Sigmoid colon (tissue), 4 donors: Measurements from ENCODE around the gene DLGAP4.

Experiments
- EP300 ChIP-seq, 4 donors: sonication (generic); formaldehyde crosslinking; IDR thresholded peaks; one replicate each; pipeline ENCODE4 v1.6.1; 2017; ENCODE audit warnings: antibody characterized with exemption in 4 of 4
- POLR2A ChIP-seq, 2 donors: fragments of 450-650 bp; IDR thresholded peaks; one replicate each; pipeline ENCODE4 v1.6.1; 2016; ENCODE audit warnings: antibody characterized with exemption in 2 of 2, mild to moderate bottlenecking in 2 of 2, moderate library complexity in 2 of 2
- POLR2AphosphoS5 ChIP-seq, 4 donors: sonication (generic); formaldehyde crosslinking; IDR thresholded peaks; one replicate each; pipeline ENCODE4 v1.6.1; 2017; ENCODE audit warnings: antibody characterized with exemption in 4 of 4
- TF ChIP-seq, protein P1 (sequence below), 4 experiments: fragments of 450-650 bp in 3 of 4; fragments of 200-600 bp in 1 of 4; IDR thresholded peaks; one replicate each; pipeline ENCODE4 v1.5.1; 2016 to 2019; ENCODE audit warnings: antibody characterized with exemption in 4 of 4, mild to moderate bottlenecking in 3 of 4, moderate library complexity in 2 of 4

DNA sequence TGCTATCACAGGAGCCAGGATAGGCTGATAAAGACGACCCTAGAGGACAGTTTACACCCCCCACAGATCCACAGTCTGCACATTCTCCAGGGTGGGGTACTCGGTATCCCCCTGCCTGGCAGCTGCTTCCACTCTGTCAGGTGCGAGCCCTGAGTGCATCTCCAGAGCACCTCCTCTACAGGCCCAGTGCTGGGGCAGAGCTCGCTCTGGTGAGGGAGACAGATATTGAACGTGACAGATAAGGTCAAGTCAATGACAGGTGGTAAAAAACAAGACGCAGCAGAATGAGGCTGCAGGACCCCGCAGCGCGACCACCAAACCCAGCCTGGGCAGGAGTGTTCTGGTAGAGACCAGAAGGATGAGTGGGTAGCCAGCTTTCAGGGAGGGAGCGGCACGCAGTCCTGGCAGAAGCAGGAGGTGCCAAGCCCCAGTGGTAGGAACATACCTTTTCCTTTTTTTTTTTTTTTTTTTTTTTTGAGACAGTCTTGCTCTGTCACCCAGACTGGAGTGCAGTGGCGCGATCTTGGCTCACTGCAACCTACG lies 222.8 kb downstream of the DLGAP4 start:
- TF ChIP-seq POLR2A (IDR thresholded peaks at IDR 0.05): no peak
- TF ChIP-seq, protein P1, sequence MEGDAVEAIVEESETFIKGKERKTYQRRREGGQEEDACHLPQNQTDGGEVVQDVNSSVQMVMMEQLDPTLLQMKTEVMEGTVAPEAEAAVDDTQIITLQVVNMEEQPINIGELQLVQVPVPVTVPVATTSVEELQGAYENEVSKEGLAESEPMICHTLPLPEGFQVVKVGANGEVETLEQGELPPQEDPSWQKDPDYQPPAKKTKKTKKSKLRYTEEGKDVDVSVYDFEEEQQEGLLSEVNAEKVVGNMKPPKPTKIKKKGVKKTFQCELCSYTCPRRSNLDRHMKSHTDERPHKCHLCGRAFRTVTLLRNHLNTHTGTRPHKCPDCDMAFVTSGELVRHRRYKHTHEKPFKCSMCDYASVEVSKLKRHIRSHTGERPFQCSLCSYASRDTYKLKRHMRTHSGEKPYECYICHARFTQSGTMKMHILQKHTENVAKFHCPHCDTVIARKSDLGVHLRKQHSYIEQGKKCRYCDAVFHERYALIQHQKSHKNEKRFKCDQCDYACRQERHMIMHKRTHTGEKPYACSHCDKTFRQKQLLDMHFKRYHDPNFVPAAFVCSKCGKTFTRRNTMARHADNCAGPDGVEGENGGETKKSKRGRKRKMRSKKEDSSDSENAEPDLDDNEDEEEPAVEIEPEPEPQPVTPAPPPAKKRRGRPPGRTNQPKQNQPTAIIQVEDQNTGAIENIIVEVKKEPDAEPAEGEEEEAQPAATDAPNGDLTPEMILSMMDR (IDR thresholded peaks at IDR 0.05): no peak
- no peak for TF ChIP-seq EP300 (IDR thresholded peaks at IDR 0.05)
- TF ChIP-seq POLR2AphosphoS5 (IDR thresholded peaks at IDR 0.05): no peak
